ENCODE results near the gene NOMO2.
"Not testable (repeated sequence)": the region's sequence is repeated elsewhere in the genome, so short reads cannot be mapped to it uniquely, and the experiment has no call there.

GRCh38 chr16:18595796-18596195 is 33.9 kb upstream of the NOMO2 start:
- not testable (repeated sequence) for TF ChIP-seq BCLAF1 (IDR thresholded peaks at IDR 0.05); CTCF (IDR thresholded peaks at IDR 0.05 in 2 of 3, conservative IDR thresholded peaks at IDR 0.05 in 1 of 3; ENCODE audit: control insufficient read depth in 2 of 3, extremely low read depth in 1 of 3, insufficient read depth in 1 of 3, low read depth in 3 of 3, low read length in 3 of 3); POLR2AphosphoS5 (IDR thresholded peaks at IDR 0.05; ENCODE audit: low read length); HSF1 (IDR thresholded peaks at IDR 0.05; ENCODE audit: low read depth, low read length); EP300 (IDR thresholded peaks at IDR 0.05; ENCODE audit: borderline replicate concordance in 1 of 2, control insufficient read depth in 1 of 2, low read depth in 2 of 2, low read length in 2 of 2); REST (IDR thresholded peaks at IDR 0.05; ENCODE audit: low read depth, low read length)

Data from GM12878 (cell line).